Measurements from ENCODE around the gene SPDYE2.
"Not testable (repeated sequence)": the region's sequence is repeated elsewhere in the genome, so short reads cannot be mapped to it uniquely, and the experiment has no call there.

- not testable (repeated sequence) for TF ChIP-seq POLR2AphosphoS5 (IDR thresholded peaks at IDR 0.05; ENCODE audit: insufficient read depth, low read depth, low read length); POLR2A (IDR thresholded peaks at IDR 0.05; ENCODE audit: low read depth, low read length); CTCF (IDR thresholded peaks at IDR 0.05; ENCODE audit: extremely low read depth in 1 of 2, insufficient read depth in 1 of 2, low read depth in 1 of 2, low read length in 2 of 2); MYC (IDR thresholded peaks at IDR 0.05; ENCODE audit: low read depth, low read length); MAX (IDR thresholded peaks at IDR 0.05; ENCODE audit: insufficient read depth, insufficient read length); GATA2 (IDR thresholded peaks at IDR 0.05; ENCODE audit: insufficient read depth, insufficient read length, low read depth, low read length)
Measured at GRCh38 chr7:102602317-102602716, 51.3 kb downstream of the SPDYE2 start.

All from endothelial cell of umbilical vein (primary cell).